NCI-H128 (cell line): ENCODE measurements around the gene CDHR2.

ENCODE experiments used
- DNase-seq: peaks from one replicate; lab custom pipeline; 2025; ENCODE audit not compliant: unreplicated experiment; lab: John Stamatoyannopoulos, UW

The CDHR2 gene

DNA sequence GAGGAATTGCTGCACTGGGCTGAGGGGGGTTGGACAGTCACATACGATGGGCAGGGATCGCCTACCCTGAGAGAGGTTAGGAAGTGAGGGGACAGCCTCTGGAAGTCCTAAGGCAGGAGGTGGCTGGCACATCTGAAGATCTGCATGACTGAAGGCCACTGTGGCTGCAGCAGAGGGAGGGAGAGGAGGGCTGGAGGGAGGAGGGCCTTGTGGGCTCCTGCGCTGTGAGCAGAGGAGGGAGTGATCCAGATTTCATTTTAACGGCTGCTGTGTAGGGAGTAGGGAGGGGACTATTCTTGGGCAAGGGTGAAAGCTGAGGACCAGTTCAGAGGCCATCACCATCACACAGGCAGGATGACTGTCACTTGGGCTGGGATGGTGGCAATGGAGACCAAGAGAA, 88.4 kb downstream of the CDHR2 start:
- no peak for DNase-seq

DNA sequence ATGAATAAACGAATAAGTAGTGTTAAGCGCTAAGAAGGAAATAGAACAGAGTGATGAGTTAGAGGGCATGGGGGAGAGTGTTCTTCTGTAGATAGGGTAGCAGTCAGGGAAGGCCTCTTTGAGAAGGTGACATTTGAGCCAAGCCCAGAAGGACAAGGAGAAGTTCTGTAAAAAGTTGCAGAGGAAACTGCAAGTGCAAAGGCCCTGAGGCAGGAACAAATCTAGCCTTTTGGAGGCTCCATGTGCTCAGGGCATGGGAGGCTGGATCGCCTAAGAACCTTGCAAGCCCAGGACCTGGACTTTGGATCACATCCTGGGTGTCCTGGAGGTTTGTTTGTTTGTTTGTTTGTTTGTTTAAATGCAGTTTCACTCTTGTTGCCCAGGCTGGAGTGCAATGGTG, 89.3 kb downstream of the CDHR2 start:
- DNase-seq: no peak

DNA sequence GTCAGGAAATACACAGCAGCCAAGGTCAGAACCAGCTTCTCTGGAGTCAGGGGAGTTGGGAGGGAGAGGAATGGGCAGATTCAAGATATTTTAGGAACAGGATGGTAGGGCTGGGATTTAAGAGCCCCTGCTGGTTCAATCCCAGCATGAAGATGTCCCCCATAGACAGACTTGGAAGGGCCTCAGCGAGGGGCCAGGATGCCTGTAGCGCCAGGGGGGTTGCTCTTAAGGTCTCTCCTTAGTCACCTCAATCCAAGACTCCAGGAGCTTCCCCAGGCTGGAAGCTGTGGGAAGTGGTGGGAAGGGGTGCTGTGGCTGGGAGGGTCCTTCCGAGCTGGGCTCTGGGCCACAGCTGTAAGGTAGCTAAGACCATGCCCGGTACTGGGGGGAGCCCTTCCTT, 90.1 kb downstream of the CDHR2 start:
- DNase-seq: no peak

DNA sequence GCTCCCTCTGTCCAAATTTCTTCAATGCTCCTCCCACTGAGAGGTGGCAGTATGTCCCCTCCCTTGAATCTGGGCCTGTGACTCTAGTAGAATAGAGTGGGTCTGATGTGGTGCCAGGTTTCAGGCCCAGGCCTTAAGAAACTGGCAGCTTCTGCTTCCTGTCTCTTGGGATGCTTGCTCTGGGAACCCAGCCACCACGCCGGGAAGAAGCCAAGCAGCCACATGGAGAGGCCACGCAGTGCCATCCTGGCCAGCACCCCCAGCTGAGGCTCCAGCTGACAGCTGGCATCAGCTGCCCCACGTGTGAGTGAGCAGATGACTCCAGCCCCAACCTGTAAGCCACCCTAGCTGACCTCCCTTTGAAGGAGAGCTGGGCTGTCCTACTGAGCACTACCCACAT, 90.8 kb downstream of the CDHR2 start:
- no peak for DNase-seq

DNA sequence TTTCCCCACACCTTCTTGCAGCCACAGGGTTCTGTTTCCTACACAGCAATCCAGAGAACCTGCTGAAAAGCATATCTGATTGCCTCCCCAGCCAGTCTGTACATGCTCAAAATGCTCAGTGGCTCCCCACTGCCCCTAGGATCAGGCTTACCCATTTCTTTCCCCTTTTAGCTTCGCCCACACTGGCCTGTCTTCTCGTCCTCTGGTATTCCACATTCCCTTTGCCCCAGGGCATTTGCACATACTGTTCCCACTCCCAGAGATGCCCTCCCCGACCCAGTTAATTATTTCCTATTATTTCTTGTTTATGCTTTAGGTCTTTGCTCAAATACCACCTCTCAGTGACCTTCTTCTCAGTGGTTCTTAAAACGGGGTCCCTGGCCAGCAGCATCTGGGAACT, 91.5 kb downstream of the CDHR2 start:
- DNase-seq: no peak

DNA sequence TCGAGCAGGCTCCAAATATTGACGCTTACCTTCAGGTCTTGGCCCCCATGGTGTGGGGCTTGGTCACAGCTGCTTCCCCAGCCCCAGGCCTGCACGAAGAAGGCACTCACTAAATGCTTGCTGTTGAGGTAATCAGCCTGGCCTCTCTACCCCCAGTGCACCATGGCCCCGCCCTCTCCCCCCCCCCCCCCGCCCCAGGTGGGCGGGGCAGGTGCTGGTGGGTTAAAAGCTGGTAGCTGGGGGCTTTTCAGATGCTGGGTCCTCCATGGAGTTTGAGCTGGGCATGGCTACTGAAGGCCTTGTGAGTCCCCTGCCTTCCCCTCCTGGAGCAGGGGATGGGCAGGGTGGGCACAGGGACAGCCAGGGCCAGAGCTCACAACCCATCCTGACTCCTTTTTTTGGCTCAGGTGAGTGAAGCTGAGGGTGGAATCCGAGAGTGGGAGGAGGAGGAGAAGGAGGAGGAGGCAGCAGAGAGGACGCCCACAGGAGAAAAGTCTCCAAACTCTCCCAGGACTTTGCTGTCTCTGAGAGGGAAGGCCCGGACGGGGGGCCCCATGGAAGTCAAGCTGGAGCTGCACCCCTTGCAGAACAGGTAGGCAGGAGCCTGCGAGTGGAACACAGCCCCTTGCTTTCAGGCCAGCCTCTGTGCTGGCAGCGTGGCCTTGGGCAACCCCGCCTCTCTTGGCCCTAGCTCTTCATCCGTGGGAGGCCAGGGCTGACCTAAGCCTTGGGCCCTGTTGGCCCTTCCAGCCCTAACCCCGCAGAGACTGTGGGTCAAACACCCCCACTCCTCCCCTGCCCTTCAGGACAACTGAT, 93.7 kb downstream of the CDHR2 start:
- DNase-seq: no peak

DNA sequence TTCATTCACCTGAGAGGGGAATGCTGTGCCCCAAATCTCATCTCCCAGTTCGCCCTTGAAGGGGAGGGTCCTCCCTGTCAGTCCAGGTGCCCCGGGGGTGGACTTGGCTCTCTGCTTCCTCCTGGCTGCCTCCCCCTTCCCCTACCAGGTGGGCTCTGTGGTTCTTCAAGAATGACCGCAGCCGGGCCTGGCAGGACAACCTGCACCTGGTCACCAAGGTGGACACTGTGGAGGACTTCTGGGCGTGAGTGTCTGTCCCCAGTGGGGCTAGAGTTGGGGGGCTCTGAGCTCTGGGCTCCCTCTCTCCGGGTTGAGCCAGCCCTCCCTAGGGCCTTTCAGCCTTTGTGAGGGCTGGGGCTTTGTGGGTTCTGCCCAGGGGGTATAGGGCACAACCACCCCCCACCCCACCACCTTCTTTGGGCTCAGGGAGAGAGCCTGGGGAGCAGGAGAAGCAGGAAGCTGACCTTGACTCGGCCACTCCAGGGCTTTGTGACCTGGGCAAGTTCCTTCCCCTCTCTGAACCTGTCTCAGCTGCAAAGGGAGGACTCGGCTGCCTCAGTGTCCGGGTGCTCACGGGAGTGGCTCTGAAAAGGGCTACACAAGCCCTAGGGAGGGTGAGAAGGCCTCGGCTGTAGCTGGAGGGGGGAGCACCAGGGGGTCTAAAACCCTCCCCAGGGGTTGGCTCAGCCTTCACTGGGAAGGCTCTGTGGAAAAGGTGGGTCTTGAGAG, 94.5 kb downstream of the CDHR2 start:
- no peak for DNase-seq

DNA sequence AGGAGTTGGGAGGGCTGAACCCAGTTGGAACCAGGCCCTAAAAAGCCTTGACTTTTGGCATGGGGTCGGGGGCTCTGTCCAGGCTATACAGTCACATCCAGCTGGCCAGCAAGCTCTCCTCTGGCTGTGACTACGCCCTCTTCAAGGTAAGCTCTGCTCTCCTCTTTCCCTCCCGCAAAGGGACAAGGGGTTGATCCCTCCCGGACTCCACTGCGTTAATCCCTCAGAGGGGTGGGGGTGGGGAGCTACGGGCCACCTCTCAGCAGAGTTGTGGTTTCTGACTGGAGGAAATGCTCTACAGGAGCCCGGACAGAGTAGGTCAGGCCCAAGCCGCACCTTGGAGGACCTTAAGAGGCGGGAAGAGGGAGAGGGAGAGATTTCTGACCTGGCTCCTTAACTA, 95.2 kb downstream of the CDHR2 start:
- DNase-seq: no peak

DNA sequence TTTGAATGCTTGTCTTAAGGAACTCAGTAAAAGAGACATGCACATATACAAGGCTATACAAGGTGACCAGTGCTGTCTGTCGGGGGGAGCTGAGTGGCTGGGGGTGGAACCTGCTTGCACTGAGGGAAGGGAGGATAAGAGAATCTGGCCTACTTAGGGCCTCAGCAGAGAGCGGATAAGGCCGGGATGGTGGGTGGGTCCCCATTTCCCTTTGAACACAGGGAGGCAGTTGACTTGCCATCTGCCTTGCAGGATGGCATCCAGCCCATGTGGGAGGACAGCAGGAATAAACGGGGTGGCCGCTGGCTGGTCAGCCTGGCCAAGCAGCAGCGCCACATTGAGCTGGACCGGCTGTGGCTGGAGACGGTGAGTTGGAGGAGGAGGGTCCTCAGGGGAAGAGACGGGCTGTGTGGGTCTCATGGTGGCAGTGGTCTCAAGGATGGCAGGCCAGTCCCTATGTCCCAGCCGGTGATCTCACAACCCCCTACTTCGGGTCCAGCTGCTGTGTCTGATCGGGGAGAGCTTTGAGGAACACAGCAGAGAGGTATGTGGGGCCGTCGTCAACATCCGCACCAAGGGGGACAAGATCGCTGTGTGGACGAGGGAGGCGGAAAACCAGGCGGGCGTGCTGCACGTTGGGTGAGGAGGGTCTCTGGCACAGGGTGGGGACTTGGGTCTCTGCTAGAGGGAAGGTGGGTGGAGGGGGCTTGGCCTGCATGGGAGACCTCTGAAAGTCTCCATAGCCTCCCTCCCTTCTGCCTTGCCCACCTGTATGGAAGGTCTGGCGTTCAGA, 95.9 kb downstream of the CDHR2 start:
- DNase-seq: no peak
